A549 (cell line): Measurements from ENCODE around the gene GATA5. TPM values are rescaled to one million over a fixed set of nuclear protein-coding genes. Genes with fewer than 3 reads are reported as not detected.

Experiments used
- ATAC-seq, 2 experiments: fragments of 200-7000 bp in 1 of 2; fragments of >200 bp in 1 of 2; cut with Nextera tagmentation in 1 of 2; cut with Tn5 transposase in 1 of 2; 3 replicates each; pipeline versions ENCODE4 v1.8.0 to v1.9.1; 2018 to 2020; ENCODE audit warnings: mild to moderate bottlenecking in 1 of 2, moderate library complexity in 1 of 2
- CTCF ChIA-PET: fragments of 300-600 bp; sonication (Branson Sonifier 250); formaldehyde crosslinking; extraction: SDS; loops from one replicate; lab custom pipeline; 2021; ENCODE audit warnings: antibody characterized with exemption, inconsistent platforms; lab: Yijun Ruan, JAX
- POLR2A ChIA-PET: fragments of 350-600 bp; formaldehyde crosslinking; extraction: SDS; loops from one replicate; lab custom pipeline; 2021; ENCODE audit warnings: antibody characterized with exemption, inconsistent platforms; lab: Yijun Ruan, JAX
- DNase-seq, 2 experiments: peaks; one replicate each; pipeline versions ENCODE4 v3.0.0 to v3.0.0-alpha.2; 2011 to 2016; ENCODE audit warnings: low read depth in 1 of 2, low spot score in 1 of 2
- FAIRE-seq: peaks from 2 replicates; lab custom pipeline; 2011; peaks lifted over from hg19 to GRCh38; lab: Jason Lieb, UNC
- H3K27ac ChIP-seq, 2 experiments: fragments of >200 bp; sonication (Bioruptor Twin); formaldehyde crosslinking; 3 replicates each; pipeline ENCODE4 v1.5.1; 2016 to 2017
- H3K4me1 ChIP-seq: fragments of >200 bp; sonication (Bioruptor Twin); formaldehyde crosslinking; 3 replicates; pipeline ENCODE4 v1.6.1; 2016
- H3K4me2 ChIP-seq: fragments of >200 bp; sonication (Bioruptor Twin); formaldehyde crosslinking; 3 replicates; pipeline ENCODE4 v1.6.1; 2016
- H3K4me3 ChIP-seq: fragments of >200 bp; sonication (Bioruptor Twin); formaldehyde crosslinking; 3 replicates; pipeline ENCODE4 v1.5.1; 2016
- H3K9me3 ChIP-seq: fragments of >200 bp; sonication (Bioruptor Twin); formaldehyde crosslinking; 3 replicates; pipeline ENCODE4 v1.6.1; 2016
- CHD4 ChIP-seq: fragments of 200-600 bp; sonication (generic); IDR thresholded peaks from 2 replicates; pipeline ENCODE4 v1.6.1; 2016; ENCODE audit warnings: antibody characterized with exemption, mild to moderate bottlenecking, borderline replicate concordance
- EHMT2 ChIP-seq: fragments of 200-600 bp; sonication (generic); IDR thresholded peaks from 2 replicates; pipeline ENCODE4 v1.6.1; 2016; ENCODE audit warnings: antibody characterized with exemption, low read depth, mild to moderate bottlenecking, moderate library complexity
- ESRRA ChIP-seq: fragments of 150-350 bp; IDR thresholded peaks from 2 replicates; pipeline ENCODE4 v1.6.1; 2014; ENCODE audit warnings: mild to moderate bottlenecking, low read length, borderline replicate concordance
- FOXS1 ChIP-seq: fragments of 250-450 bp; sonication (Bioruptor Pico); IDR thresholded peaks from 2 replicates; pipeline ENCODE4 v1.5.0; 2020; ENCODE audit warnings: mild to moderate bottlenecking, moderate library complexity
- HMGXB4 ChIP-seq: fragments of 250-450 bp; sonication (Bioruptor Pico); IDR thresholded peaks from 2 replicates; pipeline ENCODE4 v1.5.0; 2021; ENCODE audit warnings: mild to moderate bottlenecking, moderate library complexity, borderline replicate concordance
- MAFK ChIP-seq: fragments of 450-650 bp; IDR thresholded peaks from 2 replicates; pipeline ENCODE4 v1.6.1; 2014; ENCODE audit not compliant: partially characterized antibody
- MYC ChIP-seq: IDR thresholded peaks from 2 replicates; pipeline ENCODE4 v1.6.1; 2012; ENCODE audit warnings: mild to moderate bottlenecking, inconsistent platforms, low read length, improper control_type of control experiment, borderline replicate concordance
- NPAS2 ChIP-seq: fragments of 250-450 bp; sonication (Bioruptor Pico); IDR thresholded peaks from 2 replicates; pipeline ENCODE4 v1.8.0; 2022; ENCODE audit warnings: mild to moderate bottlenecking, moderate library complexity, borderline replicate concordance
- NR3C1 ChIP-seq: fragments of >200 bp; sonication (Bioruptor Twin); formaldehyde crosslinking; IDR thresholded peaks from 3 replicates; pipeline ENCODE4 v1.6.1; 2017
- PHF8 ChIP-seq: fragments of 200-600 bp; sonication (generic); IDR thresholded peaks from 2 replicates; pipeline ENCODE4 v1.6.1; 2016; ENCODE audit warnings: low read depth, mild to moderate bottlenecking, antibody characterized with exemption, moderate library complexity, borderline replicate concordance
- RCOR1 ChIP-seq: fragments of 150-350 bp; IDR thresholded peaks from 2 replicates; pipeline ENCODE4 v1.6.1; 2014; ENCODE audit warnings: antibody characterized with exemption, low read length, low read depth
- REST ChIP-seq: fragments of 200-600 bp; sonication (generic); IDR thresholded peaks from 2 replicates; pipeline ENCODE4 v1.6.1; 2016; ENCODE audit warnings: antibody characterized with exemption, mild to moderate bottlenecking, moderate library complexity
- RFX5 ChIP-seq: fragments of 450-650 bp; IDR thresholded peaks from 2 replicates; pipeline ENCODE4 v1.7.1; 2014; ENCODE audit warnings: antibody characterized with exemption, mild to moderate bottlenecking, moderate library complexity
- RNF2 ChIP-seq: fragments of 200-600 bp; sonication (generic); IDR thresholded peaks from 2 replicates; pipeline ENCODE4 v1.6.1; 2016; ENCODE audit warnings: low read depth, mild to moderate bottlenecking, antibody characterized with exemption, moderate library complexity, borderline replicate concordance
- SMC3 ChIP-seq: fragments of >200 bp; sonication (Bioruptor Twin); formaldehyde crosslinking; IDR thresholded peaks from 3 replicates; pipeline ENCODE4 v1.6.1; 2018; ENCODE audit warnings: inconsistent platforms
- TFCP2L1 ChIP-seq: fragments of 250-450 bp; sonication (Bioruptor Pico); IDR thresholded peaks from 2 replicates; pipeline ENCODE4 v1.5.0; 2021; ENCODE audit warnings: mild to moderate bottlenecking
- TP53 ChIP-seq: fragments of 250-450 bp; sonication (Bioruptor Pico); IDR thresholded peaks from 2 replicates; pipeline ENCODE4 v1.5.0; 2021; ENCODE audit warnings: mild to moderate bottlenecking, moderate library complexity
- ZC3H11A ChIP-seq: fragments of 450-650 bp; IDR thresholded peaks from 2 replicates; pipeline ENCODE4 v1.6.1; 2014; ENCODE audit warnings: antibody characterized with exemption, mild to moderate bottlenecking
- ZNF302 ChIP-seq: fragments of 250-450 bp; sonication (Bioruptor Pico); IDR thresholded peaks from 2 replicates; pipeline ENCODE4 v1.9.0; 2021; ENCODE audit warnings: inconsistent platforms, mild to moderate bottlenecking, moderate library complexity
- WGBS: methylation state at CpG from one replicate; pipeline ENCODE4 v1.1.6; 2017; ENCODE audit errors: missing lambda C conversion rate; 5-methylcytosine and 5-hydroxymethylcytosine counted together
- polyA plus RNA-seq, 4 experiments: library from polyadenylated mRNA; depleted of rRNA in 3 of 4; stranded (reverse); fragments of >200 nt; fragmentation: RNase III in 1 of 4; extraction: RNeasy Plus Mini Kit Qiagen cat#74134 plus additional on column Dnase treatment in 1 of 4; gene quantifications; 2 replicates in 3 of 4; 3 replicates in 1 of 4; pipeline ENCODE4 v1.2.3, GENCODE V29; 2011 to 2017

The GATA5 gene
- polyA plus RNA-seq, 2 of the 4 experiments (the other 2 are of a cell fraction) = 0.21 to 0.72 TPM

GRCh38 chr20:62508641-62509051, 32.9 kb upstream of the GATA5 start:
- 42% methylated on average over 6 of the region's 6 CpGs for WGBS
- no peak for FAIRE-seq
- H3K4me2 ChIP-seq = no peak overlapping the region
- TF ChIP-seq EHMT2 (no peak), TFCP2L1 (CRISPR knock-in tag) (no peak), PHF8 (no peak), SMC3 (no peak)
- TF ChIP-seq, all 56 proteins: peak for 0
- H3K4me1 ChIP-seq = no peaks in the 10 kb centered on the region
- DNase-seq = peak; percentile 46 to 61
- H3K4me3 ChIP-seq = no peak overlapping the region
- H3K9me3 ChIP-seq = no peaks in the 10 kb centered on the region
- no peak overlapping the region for H3K27ac ChIP-seq
- CTCF ChIA-PET = interaction anchor here (1.5 to 2.3 kb wide), 4 partner anchors 9 to 108 kb away, joined by 4 to 10 read pairs (median 10); no protein-coding TSS in a partner anchor
- POLR2A ChIA-PET = no interaction called here
- peak; percentile 43 to 73; a peak in 5 of 6 replicates for ATAC-seq

DNA sequence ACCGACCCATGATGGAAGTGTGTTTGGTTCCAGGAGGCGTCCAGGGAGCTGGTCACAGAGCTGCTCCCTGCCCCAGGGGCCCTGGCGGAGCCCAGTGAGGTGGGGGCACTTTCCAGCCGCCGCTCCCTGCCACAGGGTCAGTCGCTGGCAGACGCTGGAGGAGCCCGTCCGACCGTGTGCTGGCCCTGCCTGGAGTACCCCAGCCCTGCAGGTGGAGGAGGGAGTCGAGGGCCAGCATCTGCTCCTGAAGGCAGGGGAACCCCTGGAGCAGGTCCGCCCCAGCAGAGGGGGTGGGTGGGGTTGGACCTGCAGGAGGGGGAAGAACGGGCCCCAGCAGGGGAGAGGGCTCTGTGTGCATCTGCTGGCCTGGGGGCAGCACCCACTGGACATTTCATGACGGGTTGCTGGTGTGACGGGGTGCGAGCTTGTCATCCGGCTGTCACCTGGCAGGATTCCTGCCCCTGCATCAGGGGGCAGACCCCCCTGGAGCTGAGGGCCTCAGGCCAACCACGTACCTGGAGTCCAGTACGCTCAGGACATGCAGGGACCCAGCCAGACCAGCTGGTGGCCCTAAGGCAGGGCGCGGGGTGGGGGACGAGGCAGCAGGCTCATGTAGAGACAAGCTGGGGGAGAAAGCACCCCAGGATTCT, 32.3 kb upstream of the GATA5 start:
- POLR2A ChIA-PET = interaction anchor here (0.5 kb wide), 1 partner anchor 31 kb away, joined by 4 read pairs; no protein-coding TSS in a partner anchor
- ATAC-seq = peak; percentile 14 to 40; a peak in 5 of 6 replicates
- H3K9me3 ChIP-seq = no peaks in the 10 kb centered on the region
- H3K4me1 ChIP-seq = no peaks in the 10 kb centered on the region
- TF ChIP-seq ZC3H11A (no peak), ESRRA (no peak), CHD4 (no peak), TP53 (CRISPR knock-in tag) (no peak), NR3C1 (no peak), REST (no peak), NPAS2 (no peak), MAFK (no peak), ZNF302 (CRISPR knock-in tag) (no peak), RNF2 (no peak), RCOR1 (no peak), FOXS1 (CRISPR knock-in tag) (no peak), MYC (no peak), RFX5 (no peak), HMGXB4 (CRISPR knock-in tag) (no peak)
- DNase-seq = no peak
- no peak for FAIRE-seq
- no peak overlapping the region for H3K4me3 ChIP-seq
- 91% methylated on average over 11 of the region's 22 CpGs for WGBS
- no peak overlapping the region for H3K27ac ChIP-seq
- CTCF ChIA-PET = interaction anchor here (1.5 to 2.3 kb wide), 4 partner anchors 9 to 109 kb away, joined by 4 to 10 read pairs (median 10); no protein-coding TSS in a partner anchor
- H3K4me2 ChIP-seq = no peak overlapping the region
